SK-N-SH treated with all-trans-retinoic acid at 6 μM for 48 hours (cell line): Measurements from ENCODE around the gene DGAT2.

ENCODE experiments used
- PATZ1 ChIP-seq: fragments of 250-450 bp; sonication (Bioruptor Pico); IDR thresholded peaks from 2 replicates; pipeline ENCODE4 v1.8.0; 2020; ENCODE audit warnings: mild to moderate bottlenecking, moderate library complexity, borderline replicate concordance
- PPARA ChIP-seq: fragments of 250-450 bp; sonication (Bioruptor Pico); IDR thresholded peaks from 2 replicates; pipeline ENCODE4 v1.5.0; 2020; ENCODE audit warnings: mild to moderate bottlenecking, borderline replicate concordance
- TOX ChIP-seq: fragments of 250-450 bp; sonication (Bioruptor Pico); IDR thresholded peaks from 2 replicates; pipeline ENCODE4 v1.8.0; 2021; ENCODE audit warnings: mild to moderate bottlenecking, moderate library complexity, borderline replicate concordance
- TSHZ2 ChIP-seq: fragments of 250-450 bp; sonication (Bioruptor Pico); IDR thresholded peaks from 2 replicates; pipeline ENCODE4 v1.5.0; 2020; ENCODE audit warnings: mild to moderate bottlenecking, moderate library complexity
- ZNF70 ChIP-seq: fragments of 450-650 bp; formaldehyde crosslinking; IDR thresholded peaks from 2 replicates; pipeline ENCODE4 v1.5.0; 2020; ENCODE audit warnings: mild to moderate bottlenecking, moderate library complexity
- TF ChIP-seq, protein P1 (sequence below): fragments of 250-450 bp; sonication (Bioruptor Pico); IDR thresholded peaks from 2 replicates; pipeline ENCODE4 v1.5.1; 2021; ENCODE audit warnings: mild to moderate bottlenecking, moderate library complexity

DNA sequence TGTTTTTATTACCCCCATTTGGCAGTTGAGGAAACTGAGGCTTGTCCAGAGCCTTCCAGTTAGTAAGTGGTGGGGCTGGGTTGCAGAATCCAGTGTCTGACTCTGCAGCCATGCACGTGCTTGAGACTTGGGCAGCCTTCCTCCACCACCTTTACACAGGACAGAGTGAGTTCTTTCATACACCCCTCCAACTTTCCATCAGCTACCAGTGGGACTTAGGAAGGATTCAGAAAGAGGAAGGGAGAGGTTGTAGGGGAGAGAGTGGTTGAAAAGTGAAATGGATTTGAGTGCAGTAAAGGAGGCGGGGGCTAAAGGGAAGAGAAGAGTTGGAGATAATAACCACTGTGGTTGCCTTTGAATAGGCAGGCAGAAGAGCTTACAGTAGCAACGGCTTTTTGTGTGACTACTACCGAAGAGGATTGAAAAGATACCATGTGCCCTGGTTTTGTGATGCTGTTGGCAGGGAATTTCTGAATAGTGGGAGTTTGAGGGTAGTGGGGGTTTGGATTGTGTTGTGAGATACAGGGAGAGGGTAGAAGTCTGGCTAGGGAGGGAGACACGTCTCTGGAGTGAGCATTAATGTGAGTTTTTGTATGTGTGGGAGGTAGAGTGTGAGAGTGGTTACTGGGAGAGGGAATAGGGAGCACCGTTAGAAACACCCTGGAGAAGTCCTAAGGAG is 48.1 kb downstream of the DGAT2 start:
- TF ChIP-seq TOX (CRISPR knock-in tag) (no peak), PPARA (CRISPR knock-in tag) (no peak), ZNF70 (CRISPR knock-in tag) (no peak), PATZ1 (CRISPR knock-in tag) (no peak), TSHZ2 (CRISPR knock-in tag) (no peak)
- TF ChIP-seq, protein P1, sequence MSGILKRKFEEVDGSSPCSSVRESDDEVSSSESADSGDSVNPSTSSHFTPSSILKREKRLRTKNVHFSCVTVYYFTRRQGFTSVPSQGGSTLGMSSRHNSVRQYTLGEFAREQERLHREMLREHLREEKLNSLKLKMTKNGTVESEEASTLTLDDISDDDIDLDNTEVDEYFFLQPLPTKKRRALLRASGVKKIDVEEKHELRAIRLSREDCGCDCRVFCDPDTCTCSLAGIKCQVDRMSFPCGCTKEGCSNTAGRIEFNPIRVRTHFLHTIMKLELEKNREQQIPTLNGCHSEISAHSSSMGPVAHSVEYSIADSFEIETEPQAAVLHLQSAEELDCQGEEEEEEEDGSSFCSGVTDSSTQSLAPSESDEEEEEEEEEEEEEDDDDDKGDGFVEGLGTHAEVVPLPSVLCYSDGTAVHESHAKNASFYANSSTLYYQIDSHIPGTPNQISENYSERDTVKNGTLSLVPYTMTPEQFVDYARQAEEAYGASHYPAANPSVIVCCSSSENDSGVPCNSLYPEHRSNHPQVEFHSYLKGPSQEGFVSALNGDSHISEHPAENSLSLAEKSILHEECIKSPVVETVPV (CRISPR knock-in tag) = no peak
